HG02798 (cell line): ENCODE measurements around the gene SETMAR.
"Not testable (repeated sequence)": the region's sequence is repeated elsewhere in the genome, so short reads cannot be mapped to it uniquely, and the experiment has no call there.

Experiments used
- ATAC-seq: cut with Tn5 transposase; IDR thresholded peaks from one replicate; pipeline ENCODE4 v1.9.1; 2021; ENCODE audit warnings: mild to moderate bottlenecking; ENCODE audit not compliant: unreplicated experiment, poor library complexity

Gene SETMAR

DNA sequence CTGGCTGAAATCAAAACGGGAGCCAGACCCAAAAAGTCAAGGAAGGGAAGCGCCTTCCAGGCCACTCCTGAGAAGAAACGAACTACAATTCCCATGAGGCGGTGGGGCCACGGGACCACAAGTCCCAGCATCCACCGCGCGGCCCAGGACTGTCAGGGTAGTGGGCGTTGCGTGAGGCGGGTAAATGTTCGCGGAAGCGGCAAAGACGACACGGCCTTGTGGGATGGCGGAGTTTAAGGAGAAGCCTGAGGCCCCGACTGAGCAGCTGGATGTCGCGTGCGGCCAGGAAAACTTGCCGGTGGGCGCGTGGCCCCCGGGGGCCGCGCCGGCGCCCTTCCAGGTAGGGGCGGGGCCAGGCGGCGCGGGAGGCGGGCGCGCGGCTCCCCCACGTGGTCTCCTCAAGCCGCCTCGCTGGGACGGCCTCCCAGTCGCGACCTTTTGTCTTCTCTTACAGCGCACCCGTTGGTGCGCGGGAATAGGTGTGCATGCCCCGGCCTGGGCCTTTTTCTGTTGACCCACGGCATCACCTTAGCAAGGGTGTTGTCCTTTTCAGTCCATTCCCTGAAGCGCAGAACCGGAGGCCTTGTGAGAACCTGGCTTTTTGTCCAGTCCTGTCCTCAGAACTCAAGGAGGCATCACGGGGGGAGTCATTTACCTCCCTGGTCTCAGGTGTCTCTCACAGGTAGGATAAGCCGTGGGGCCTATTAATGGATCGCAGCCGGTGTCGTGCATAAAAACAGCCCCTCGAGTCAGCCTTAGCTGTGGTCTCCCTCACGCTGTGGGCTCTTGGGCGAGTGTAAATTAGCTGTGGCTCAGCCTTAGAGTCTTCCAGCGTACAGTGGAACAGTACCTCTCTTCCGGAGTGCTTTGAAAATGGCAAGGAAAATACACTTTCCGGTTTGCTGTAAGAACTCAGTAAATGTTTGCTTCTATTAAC is at the start of gene SETMAR:
Gene SETMAR, plus strand, starts transcription at position 183 of the 937 bp plus-strand sequence. Its CDS starts 2 bp downstream, at position 185.
- ATAC-seq = peak; percentile 99

DNA sequence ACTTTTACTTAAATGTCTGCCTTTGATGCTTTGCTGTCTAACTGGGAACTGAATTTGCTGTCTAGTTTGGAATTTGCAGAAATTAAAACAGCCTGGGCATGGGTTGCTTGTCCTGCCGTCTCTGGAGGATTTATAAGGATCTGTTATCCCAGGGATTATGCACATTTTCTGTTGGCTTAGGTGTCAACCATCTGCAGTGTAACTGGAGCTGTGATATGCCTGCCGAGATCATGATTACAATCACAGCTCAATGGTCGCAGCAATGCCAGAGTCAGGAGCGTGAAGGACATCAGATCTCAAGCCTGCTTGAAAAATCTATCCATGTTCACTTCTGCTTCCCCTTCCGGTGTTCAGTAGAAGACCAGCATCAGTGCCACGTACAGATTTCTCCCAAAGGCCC is 41.8 kb upstream of the SETMAR start:
- no peak for ATAC-seq

DNA sequence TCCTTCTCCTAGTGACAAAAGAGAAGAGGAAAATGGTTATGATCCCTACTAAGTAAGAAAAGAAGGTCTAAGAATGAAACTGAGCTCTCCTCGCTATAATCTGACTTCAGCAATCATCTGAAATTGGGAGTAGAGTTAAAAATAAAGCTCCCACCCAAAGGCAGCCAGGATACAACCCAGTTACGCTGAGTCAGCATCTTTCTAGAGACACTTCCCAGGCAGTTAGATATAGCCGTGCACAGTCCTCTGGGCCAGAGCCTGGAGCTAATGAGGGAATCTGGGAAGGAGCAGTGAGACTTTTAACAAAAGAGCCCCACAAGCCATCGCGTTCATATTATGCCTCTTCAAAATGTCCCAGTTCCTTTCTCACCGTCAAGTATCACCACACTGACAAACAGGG is 39.1 kb upstream of the SETMAR start:
- ATAC-seq = no peak

DNA sequence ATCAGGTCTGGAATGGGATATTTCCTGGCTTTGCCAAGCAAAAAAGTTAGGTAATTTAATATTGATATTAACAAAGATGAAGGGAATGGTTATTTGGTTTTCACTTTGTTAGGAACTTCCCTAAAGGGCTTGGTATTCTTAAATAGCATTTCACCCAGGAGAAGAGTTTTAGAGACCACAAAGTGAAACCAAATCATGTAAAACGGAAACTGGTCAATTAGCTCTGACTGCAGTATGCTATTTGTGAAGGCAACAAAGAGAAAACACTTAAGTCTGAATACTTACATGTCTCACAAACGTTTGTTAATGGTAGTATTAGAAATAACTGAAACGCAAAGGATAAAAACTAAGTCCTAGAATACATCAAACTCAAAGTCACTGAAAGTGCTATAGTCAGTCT is 32.4 kb upstream of the SETMAR start:
- peak; percentile 78 for ATAC-seq

DNA sequence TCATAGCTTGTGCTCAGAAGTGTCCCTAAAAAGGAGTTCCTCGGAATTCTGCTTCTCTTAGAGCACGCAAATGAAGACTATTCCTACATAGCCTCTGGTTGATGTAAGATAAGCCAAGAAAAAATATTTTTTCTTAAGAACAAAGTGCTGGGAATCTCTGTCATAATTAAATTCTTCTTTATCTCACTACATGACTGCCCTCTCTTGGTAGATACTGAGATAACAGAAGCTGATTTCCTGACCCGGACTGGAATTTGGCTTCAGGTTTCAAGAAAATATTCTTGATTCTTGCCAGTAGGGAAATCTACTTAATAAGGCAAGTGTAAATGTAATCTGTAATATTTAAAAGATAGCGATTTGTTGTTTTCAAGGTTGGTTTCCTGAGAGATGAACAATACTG is 31.3 kb upstream of the SETMAR start:
- ATAC-seq = no peak

DNA sequence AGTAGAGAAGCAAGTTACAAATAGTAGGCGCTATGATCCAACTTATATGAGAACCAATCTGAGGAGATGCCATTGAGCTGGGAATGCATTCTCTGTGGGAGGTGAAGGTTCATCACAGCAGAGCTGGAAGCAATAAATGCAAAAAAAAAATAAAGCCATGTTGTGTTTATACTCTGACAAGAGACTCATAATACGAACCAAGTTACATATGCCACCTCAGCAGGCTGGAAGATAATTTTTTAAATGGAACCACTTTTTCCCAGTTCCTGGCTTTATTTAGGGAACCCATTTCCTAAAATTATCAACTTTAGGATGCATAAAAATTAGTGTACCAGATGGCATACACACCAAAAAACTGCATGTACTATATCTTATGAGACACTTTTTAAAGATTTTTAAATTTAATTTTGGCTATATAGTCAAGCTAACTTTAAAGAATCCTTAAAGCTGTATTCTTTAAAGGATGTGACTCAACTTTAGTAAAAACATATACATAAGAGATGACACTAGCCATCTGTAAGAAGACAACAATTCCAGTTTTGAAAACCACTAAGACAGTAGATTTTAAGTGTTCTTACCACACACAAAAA is 23.6 kb upstream of the SETMAR start:
- no peak for ATAC-seq

DNA sequence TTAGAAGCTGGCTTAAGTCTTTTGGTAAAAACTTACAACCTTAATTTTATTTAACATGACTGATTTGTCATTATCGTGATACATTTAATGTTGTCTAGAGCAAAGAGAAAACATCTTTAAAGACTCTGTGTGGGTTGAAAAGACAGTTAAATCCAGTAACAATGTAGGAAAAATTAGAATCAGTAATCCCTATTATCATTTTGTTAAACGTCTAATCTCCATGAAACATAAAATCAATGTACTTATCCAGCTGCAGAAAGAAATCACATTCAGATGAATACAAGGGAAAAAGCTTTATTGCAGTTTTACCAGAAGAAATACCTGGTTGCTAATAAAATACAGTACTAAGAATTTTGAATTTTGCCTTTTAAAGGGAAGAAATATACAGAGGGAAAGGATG is 21.2 kb upstream of the SETMAR start:
- no peak for ATAC-seq

DNA sequence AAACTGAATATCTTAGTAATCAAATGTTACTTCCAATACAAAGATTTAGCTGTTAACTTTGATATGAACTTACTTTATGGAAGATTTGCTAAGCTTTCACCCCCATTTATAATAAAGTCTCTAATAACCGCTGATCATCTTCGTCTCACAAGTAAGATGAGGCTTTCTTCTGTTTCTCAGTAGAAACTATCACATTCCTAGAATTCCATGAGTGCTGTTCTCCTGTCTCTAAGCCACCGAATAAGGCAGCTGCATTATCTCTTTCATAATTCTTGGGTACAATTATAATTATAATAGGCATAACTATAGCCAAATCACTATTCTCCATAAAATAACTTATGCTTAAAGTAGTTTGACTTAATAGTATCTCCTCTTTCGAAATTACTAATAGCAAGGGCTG is 18.3 kb upstream of the SETMAR start:
- no peak for ATAC-seq

DNA sequence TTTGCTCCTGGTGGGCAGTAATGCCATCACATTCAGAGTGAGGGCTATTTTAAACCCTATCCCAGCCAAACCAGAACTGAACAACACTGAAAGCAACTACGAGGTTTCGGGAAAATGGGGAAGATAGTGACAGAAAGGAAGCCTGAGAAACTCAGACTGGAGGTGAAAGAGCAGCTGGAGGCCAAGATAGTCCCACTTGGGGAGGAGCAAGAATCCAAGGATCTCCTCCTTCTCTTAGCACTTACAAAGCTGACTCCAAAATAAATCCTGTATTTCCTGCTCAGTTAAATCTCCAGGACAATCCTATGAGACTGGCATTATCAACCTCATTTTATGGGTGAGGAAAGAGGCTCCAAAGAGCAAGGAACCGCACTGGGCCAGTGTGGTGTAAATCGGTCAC is 14.1 kb upstream of the SETMAR start:
- no peak for ATAC-seq

DNA sequence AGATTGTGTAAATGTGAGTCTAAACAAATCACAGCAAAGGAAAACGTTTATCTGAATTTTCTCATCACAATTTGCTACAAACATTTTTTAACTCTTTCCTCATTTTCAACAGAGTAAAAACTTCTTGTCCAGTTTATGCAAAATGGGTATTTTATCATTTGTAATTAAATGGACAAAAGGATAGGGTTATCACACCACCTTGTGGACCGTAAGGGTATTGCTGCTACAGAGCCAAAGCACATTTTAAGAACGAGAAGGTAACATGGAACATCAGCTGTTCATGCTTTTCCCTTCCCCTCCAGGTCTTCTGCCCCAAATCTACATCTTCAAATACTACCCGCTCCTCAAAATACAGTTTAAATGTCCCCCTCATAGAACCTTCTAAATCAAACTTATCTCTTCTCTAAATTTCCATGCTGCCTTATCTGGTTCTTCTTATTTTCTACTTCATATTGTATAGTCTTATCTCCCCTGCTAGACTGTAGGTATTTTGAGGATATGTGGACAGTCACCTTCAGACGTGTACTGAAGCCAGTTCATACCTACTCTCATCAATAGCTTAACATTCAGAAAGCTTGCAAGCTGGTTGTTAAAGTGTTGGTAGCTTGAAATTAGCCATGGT is 12.8 kb upstream of the SETMAR start:
- peak; percentile 89 for ATAC-seq

DNA sequence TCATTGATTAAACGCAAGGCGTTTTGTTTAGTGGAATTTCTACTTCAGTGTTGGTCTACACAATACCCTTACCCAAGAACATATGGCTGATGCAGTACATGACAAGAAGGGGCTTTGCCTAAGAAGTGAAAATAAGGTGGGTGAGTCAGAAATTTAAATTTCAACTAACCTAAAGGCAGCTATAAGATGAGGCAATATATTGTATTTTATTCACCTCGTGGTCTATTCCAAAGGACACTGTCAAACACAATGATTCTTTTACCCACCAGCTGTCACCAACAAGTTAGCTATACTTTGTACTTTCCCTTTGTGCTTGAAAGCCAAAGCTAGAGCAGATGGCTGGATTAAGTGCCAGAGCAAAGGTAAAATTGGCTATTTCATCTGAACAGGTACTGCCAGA is 10.9 kb upstream of the SETMAR start:
- ATAC-seq = no peak

DNA sequence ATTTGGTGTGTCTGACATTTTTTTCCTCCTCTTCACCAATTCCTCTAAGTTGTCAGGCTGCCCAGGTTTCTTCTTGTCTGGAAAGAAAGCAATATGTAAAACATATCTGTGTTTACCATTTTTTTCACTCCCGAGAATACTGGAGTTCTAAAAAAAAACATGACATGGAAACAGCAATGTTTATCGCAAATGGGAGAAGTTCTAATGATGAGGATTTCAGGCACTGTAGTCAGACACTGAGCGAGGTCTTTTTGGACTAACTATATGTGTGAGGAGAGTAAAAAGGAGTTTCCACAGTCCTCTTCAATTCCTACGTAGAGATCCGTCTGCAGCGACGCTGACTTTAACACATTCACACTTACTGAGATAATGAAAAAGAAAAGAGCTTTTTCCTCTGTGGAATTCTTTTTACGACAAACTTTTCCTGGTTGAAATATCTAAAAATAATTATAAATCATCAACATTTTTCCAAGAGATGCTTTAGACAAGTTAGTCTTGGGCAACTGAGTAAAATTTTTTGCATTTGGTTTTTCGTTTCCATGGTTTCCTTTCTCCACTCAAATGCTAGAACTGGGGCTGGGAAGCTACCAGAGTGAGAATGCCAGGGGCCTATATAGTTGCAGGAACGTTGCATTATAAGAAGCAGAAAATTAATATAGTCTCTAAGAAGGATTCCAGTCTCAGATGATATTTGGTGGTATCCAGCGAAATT is 8.4 kb upstream of the SETMAR start:
- ATAC-seq = no peak

DNA sequence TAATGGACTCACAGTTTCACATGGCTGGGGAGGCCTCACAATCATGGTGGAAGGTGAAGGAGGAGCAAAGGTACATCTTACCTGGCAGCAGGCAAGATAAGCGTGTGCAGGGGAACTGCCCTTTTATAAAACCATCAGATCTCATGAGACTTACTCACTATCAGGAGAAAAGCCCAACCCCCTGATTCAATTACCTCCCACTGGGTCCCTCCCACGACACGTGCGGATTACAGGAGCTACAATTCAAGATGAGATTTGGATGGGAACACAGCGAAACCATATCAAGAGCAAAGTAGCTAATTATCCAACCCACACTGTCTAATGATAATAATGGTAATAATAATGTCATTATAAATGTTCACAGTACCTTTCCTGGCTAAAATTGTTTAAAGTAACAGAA is 6.7 kb upstream of the SETMAR start:
- ATAC-seq = not testable (repeated sequence)

DNA sequence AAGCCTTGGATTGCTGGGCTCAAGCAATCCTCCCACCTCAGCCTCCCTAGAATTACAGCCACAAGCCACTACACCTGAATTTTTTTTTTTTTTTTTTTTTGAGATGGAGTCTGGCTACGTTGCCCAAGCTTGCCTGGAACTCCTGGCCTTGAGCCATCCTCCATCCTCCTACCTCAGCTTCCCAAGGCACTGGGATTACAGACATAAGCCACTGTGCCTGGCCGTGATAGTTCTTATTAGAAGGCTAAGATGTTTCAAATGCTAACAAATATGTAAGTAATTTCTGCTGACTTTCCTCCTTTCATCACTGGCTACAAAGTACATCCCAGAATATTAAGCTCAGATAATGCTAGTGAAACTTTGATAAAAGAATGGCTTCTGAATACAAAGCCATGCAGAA is 5.7 kb upstream of the SETMAR start:
- no peak for ATAC-seq

DNA sequence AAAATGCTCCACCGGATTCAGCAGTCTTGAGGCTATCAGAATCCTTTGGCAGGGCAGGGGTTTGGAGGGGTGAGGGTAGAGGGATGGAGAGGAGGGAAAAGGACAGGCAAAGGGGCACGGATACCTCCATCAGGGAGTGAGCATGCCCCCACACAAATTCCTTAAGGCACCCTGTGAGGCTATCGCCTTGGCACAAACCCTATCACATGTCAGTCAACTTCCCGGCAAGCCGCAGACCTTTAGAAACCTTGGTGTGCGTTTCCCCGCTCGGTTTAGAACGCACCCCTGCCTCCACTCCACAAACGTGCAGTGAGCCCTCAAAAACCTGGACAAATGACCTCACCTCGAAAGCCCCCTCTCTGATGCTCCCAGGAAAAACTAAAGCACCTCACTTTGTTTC is 422 bp upstream of the SETMAR start:
- ATAC-seq = no peak

DNA sequence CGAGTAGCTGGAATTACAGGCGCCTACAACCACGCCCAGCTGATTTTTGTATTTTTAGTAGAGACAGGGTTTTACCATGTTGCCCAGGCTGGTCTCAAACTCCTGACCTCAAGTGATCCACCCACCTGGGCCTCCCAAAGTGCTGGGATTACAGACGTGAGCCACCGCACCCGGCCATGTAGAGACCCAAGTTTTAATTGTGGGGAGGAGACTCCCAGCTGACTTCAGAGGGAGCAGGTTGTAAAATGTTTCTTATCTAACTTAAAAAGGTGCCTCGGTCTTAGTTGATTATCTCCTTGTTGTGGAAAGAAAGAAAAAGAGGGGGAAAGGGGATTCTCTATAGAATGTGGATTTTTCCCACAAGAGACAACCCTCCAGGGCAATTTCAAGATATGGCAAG is 2.0 kb downstream of the SETMAR start:
- ATAC-seq = not testable (repeated sequence)

DNA sequence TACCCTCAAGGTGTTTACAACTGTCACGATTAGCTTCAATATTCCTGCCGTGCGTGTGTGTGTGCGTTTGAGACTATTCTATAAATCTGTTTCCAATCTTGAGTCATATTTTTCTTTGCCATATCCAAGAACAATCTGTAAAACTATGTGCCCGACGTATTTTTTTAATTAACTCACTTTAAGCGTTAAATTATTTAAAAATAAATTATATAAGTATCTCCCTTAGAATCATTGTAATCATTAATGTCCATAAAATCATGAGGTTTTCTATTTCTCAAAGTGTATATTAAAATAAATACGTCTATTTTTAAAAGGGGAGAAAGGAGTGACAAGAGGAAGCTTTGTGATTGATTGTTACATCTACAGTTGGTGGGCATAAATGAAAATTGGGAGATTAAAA is 2.9 kb downstream of the SETMAR start:
- no peak for ATAC-seq

DNA sequence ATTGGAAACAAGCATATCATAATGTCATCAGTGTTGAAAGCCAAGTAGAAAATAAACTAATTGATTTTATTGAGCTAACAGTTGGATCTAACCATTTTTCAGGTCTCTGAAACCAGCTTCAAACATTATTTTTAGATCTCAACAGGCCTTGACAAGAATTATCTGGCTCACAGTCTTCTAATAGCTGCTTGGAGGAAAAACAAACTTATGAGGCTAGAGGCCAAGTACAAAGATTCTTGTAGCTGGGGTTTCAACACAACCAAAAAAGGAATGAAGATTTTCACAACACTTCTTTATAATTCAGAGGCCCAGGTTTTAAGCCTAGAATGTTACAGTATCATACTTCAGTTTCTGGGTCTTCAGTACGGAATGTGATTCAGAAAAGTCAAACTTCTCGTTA is 3.7 kb downstream of the SETMAR start:
- ATAC-seq = no peak

DNA sequence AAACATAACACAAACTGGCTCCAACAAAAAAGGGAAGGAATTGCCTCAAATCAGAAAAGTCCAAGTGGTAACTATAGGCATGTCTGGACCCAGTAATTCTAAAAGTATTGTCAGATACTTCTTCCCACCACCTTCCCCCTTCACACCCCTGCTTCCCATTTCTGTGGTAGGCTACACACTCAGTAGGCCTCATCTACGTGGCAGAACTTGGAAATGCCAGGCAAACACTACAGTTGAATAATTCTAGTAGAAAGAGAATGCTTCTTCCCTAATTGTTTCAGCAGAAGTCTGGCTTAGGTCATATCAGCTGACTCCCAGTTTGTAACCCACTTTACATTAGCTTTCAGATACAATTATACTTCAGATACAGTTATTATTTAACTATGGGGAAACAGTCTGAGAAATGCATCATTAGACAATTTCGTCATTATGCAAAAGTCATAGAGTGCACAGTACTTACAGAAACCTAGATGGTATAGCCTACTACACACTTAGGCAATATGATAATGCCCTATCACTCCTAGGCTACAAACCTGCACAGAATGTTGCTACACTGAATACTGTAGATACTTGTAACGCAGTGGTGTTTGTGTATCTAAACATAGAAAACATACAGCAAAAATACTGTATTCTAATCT is 6.4 kb downstream of the SETMAR start:
- no peak for ATAC-seq

DNA sequence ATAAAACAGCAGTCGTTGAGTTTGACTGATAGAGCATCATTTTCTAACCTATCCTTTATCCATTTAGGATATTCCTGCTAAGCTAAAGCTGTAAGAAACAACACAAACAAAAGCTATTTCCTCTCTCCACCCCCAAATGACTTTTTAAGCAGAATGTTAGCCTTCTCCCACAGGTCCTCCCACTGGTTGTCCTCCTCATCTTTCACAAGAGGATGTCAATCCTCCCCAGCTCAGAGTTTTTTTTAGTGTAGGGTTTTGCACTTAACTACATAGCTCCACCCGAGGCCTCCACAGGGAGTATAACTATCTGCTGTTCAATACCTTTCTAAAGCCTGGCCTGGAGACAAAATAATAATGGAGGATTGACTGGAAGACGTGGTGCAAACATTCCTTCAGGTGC is 7.8 kb downstream of the SETMAR start:
- no peak for ATAC-seq
